ENCODE data around the gene RAX2.

Gene RAX2

DNA sequence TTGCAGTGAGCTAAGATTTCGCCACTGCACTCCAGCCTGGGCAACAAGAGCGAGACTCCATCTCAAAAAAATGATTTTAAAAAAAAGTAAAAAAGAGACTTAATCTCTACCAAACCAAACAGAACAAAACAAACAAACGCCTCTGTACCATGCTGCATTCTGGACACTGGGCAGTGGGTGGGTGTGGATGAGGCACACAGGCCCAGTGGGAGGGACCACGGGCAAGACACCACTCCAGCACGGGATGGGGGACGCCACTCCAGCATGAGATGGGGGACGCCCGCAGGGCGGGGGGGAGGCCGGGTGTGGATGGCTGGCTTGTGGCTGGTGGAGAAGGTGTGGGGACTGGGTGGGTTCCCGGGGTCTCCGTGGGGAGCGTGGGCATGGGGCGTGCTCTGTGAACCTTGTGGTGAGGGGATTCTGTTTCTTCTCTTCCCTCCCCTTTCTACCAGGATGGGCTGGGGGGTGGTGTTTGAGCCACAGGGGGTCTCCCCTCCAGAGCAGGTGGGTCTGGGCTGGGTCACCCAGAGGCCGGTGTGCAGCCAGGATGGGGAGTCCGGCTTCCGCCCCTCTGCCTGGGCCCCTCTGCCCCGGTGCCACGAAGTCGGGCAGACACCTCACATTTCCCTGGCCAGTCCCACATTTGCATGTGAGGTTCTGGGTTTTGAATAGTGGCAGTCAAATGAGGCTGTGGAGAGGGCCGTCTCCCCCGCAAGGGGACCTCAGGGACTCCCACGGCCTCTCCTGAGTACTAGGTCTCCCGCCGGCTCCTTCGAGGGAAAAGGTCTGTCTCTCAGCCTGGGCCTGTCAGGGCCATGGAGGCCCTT lies 38.1 kb upstream of the RAX2 start:
- H3K27ac ChIP-seq (ENCODE audit: low read length, poor library complexity, severe bottlenecking): no peak overlapping the region
- no peak overlapping the region for H4K91ac ChIP-seq (ENCODE audit: low read length)
- 84% methylated on average over 16 of the region's 26 CpGs for WGBS
- H2BK5ac ChIP-seq (ENCODE audit: low read depth, low read length, poor library complexity, severe bottlenecking): no peak overlapping the region
- H2BK12ac ChIP-seq (ENCODE audit: low read length in 2 of 2): no peak overlapping the region
- no peak for DNase-seq
- H2AK5ac ChIP-seq (ENCODE audit: low read length, severe bottlenecking): no peak overlapping the region
- no peaks in the 10 kb centered on the region for H3K79me1 ChIP-seq (replicated peaks; ENCODE audit: low read length, poor library complexity, severe bottlenecking)
- no peaks in the 10 kb centered on the region for H3K9me3 ChIP-seq (ENCODE audit: control insufficient read depth, low read length)
- no peak overlapping the region for H3K18ac ChIP-seq (ENCODE audit: low read depth in 1 of 2, low read length in 2 of 2)
- H3K27me3 ChIP-seq (ENCODE audit: control insufficient read depth in 1 of 2, insufficient read depth in 1 of 2, low read length in 2 of 2): peaks cover 0 to 27% of the 10 kb centered on the region in 2 experiments
- H4K8ac ChIP-seq (ENCODE audit: low read length): no peak overlapping the region
- no peak overlapping the region for H3K14ac ChIP-seq (ENCODE audit: low read length in 2 of 2)
- H3K4me1 ChIP-seq (ENCODE audit: control insufficient read depth, insufficient read depth, low read depth, low read length): peaks cover 4% of the 10 kb centered on the region
- H2AFZ ChIP-seq (ENCODE audit: low read depth, low read length): no peak overlapping the region
- H3K4ac ChIP-seq (ENCODE audit: low read depth in 1 of 2, low read length in 2 of 2): no peak overlapping the region
- no peak overlapping the region for H3K4me2 ChIP-seq (ENCODE audit: low read length, poor library complexity, severe bottlenecking)
- no peak overlapping the region for H2BK15ac ChIP-seq (ENCODE audit: low read depth, poor library complexity, severe bottlenecking)
- peaks cover 0 to 4% of the 10 kb centered on the region in 2 experiments for H3K36me3 ChIP-seq (ENCODE audit: control insufficient read depth in 1 of 2, insufficient read depth in 2 of 2, low read depth in 1 of 2, low read length in 2 of 2)
- H3K4me3 ChIP-seq (ENCODE audit: insufficient read depth in 1 of 2, low read depth in 1 of 2, low read length in 2 of 2): no peak overlapping the region
- no peak overlapping the region for H3K23ac ChIP-seq (ENCODE audit: low read length in 2 of 2)
- no peak overlapping the region for H3K9ac ChIP-seq (ENCODE audit: low read length)
- H2BK120ac ChIP-seq (ENCODE audit: low read depth, low read length): no peak overlapping the region

DNA sequence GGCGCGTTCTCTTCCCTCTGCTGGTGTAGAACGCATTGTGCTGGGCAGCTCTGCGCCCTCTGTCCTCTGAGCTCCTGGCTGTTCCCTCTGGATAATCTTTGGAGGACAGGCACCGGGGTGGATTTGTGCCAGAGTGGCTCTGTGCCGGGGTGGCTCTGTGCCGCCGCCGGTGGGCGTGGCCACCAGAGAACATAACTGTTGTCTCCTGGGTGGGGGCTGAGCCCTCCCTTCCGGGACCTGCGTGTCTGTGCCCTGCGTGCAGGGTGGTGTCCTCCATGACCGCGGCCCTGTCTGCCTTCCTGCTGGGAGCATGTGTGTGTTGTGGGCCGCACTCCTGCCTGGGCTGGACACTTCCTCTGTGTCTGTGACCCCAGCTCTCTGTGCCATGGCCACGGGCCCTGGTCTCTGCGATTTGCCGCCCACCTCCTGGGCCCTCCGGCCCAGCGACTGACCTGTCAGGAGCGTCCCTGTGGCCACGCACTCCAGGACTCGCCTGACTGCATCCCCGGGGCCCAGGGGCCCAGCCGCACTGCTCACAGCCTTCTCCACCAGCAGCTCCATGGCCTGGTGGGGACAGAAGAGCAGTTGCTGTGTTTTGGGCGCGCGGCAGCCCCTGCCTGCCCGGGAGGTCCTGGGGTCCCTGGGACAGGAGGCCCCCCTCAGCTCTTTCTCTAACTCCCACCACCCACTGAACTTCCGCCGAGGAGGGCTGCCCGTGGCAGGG lies 36.6 kb upstream of the RAX2 start:
- no peak overlapping the region for H2BK120ac ChIP-seq (ENCODE audit: low read depth, low read length)
- H2BK12ac ChIP-seq (ENCODE audit: low read length in 2 of 2): no peak overlapping the region
- H4K91ac ChIP-seq (ENCODE audit: low read length): no peak overlapping the region
- peaks cover 4% of the 10 kb centered on the region for H3K4me1 ChIP-seq (ENCODE audit: control insufficient read depth, insufficient read depth, low read depth, low read length)
- H2AFZ ChIP-seq (ENCODE audit: low read depth, low read length): no peak overlapping the region
- peaks cover 0 to 4% of the 10 kb centered on the region in 2 experiments for H3K36me3 ChIP-seq (ENCODE audit: control insufficient read depth in 1 of 2, insufficient read depth in 2 of 2, low read depth in 1 of 2, low read length in 2 of 2)
- H3K4me2 ChIP-seq (ENCODE audit: low read length, poor library complexity, severe bottlenecking): no peak overlapping the region
- H3K27me3 ChIP-seq (ENCODE audit: control insufficient read depth in 1 of 2, insufficient read depth in 1 of 2, low read length in 2 of 2): peaks cover 2 to 32% of the 10 kb centered on the region in 2 experiments
- H2BK5ac ChIP-seq (ENCODE audit: low read depth, low read length, poor library complexity, severe bottlenecking): no peak overlapping the region
- WGBS: 91% methylated on average over 33 of the region's 33 CpGs
- no peak overlapping the region for H2AK5ac ChIP-seq (ENCODE audit: low read length, severe bottlenecking)
- no peak overlapping the region for H3K14ac ChIP-seq (ENCODE audit: low read length in 2 of 2)
- no peak overlapping the region for H2BK15ac ChIP-seq (ENCODE audit: low read depth, poor library complexity, severe bottlenecking)
- H3K4me3 ChIP-seq (ENCODE audit: insufficient read depth in 1 of 2, low read depth in 1 of 2, low read length in 2 of 2): no peak overlapping the region
- no peak overlapping the region for H3K4ac ChIP-seq (ENCODE audit: low read depth in 1 of 2, low read length in 2 of 2)
- no peak overlapping the region for H3K18ac ChIP-seq (ENCODE audit: low read depth in 1 of 2, low read length in 2 of 2)
- H4K8ac ChIP-seq (ENCODE audit: low read length): no peak overlapping the region
- no peaks in the 10 kb centered on the region for H3K79me1 ChIP-seq (replicated peaks; ENCODE audit: low read length, poor library complexity, severe bottlenecking)
- H3K27ac ChIP-seq (ENCODE audit: low read length, poor library complexity, severe bottlenecking): no peak overlapping the region
- H3K9me3 ChIP-seq (ENCODE audit: control insufficient read depth, low read length): no peaks in the 10 kb centered on the region
- no peak for DNase-seq
- H3K9ac ChIP-seq (ENCODE audit: low read length): no peak overlapping the region
- no peak overlapping the region for H3K23ac ChIP-seq (ENCODE audit: low read length in 2 of 2)

DNA sequence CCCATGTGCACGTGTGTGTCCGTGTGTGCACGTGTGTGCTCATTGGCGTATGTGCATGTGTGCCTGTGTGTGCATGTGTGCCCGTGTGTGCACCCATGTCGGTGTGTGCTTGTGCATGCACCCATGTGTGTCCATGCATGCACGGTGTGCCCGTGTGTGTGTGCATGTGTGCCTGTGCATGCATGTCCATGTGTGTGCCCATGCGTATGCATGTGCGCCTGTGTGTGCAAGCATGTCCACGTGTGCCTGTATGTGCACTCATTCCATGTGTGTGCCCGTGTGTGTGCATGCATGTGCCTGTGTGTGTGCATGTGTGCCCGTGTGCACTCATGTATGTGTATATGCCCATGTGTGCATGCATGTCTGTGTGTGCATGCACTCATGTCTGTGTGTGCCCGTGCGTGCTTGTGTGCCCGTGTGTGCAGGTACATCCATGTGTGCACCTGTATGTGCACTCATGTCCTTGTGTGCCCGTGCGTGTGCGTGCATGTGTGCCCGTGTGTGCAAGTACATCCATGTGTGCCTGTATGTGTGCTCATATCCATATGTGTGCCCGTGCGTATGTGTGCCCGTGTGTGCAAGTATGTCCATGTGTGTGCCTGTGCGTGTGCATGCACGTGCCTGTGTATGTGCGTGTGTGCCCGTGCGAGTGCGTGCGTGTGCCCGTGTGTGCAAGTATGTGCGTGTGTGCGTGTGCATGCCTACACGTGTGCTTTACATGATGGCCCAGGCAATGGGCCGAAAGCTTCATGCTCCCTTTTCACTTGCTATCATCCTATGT lies 35.7 kb upstream of the RAX2 start:
- Histone ChIP-seq H2BK12ac (ENCODE audit: low read length in 2 of 2) (no peak overlapping the region), H3K36me3 (ENCODE audit: control insufficient read depth in 1 of 2, insufficient read depth in 2 of 2, low read depth in 1 of 2, low read length in 2 of 2) (peaks cover 0 to 4% of the 10 kb centered on the region in 2 experiments)

DNA sequence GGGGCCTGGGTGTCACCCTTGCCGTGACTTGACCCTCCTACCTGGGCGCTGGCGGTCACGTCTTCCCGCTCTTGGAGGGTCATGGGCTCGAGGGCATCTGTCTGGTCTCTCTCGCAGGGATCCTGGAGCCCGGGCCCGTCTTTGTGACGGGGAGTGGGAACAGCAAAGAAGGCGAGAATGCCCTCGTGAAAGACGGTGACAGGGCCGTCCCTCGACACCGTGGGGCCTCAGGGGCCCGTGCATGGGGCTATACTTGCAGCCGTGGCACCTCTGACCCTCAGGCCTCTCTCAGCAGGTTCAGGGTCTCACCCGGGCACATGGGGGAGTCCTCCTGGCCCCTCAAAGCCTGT lies 35.1 kb upstream of the RAX2 start:
- Histone ChIP-seq H3K4me3 (ENCODE audit: insufficient read depth in 1 of 2, low read depth in 1 of 2, low read length in 2 of 2) (no peak overlapping the region), H3K18ac (ENCODE audit: low read depth in 1 of 2, low read length in 2 of 2) (no peak overlapping the region), H2BK12ac (ENCODE audit: low read length in 2 of 2) (no peak overlapping the region), H3K27ac (ENCODE audit: low read length, poor library complexity, severe bottlenecking) (no peak overlapping the region), H2BK120ac (ENCODE audit: low read depth, low read length) (no peak overlapping the region), H3K27me3 (ENCODE audit: control insufficient read depth in 1 of 2, insufficient read depth in 1 of 2, low read length in 2 of 2) (peaks cover 16 to 38% of the 10 kb centered on the region in 2 experiments), H2BK15ac (ENCODE audit: low read depth, poor library complexity, severe bottlenecking) (no peak overlapping the region), H3K9ac (ENCODE audit: low read length) (no peak overlapping the region), H2BK5ac (ENCODE audit: low read depth, low read length, poor library complexity, severe bottlenecking) (no peak overlapping the region), H3K4me2 (ENCODE audit: low read length, poor library complexity, severe bottlenecking) (no peak overlapping the region), H2AK5ac (ENCODE audit: low read length, severe bottlenecking) (no peak overlapping the region), H4K91ac (ENCODE audit: low read length) (no peak overlapping the region), H3K79me1 (replicated peaks; ENCODE audit: low read length, poor library complexity, severe bottlenecking) (no peaks in the 10 kb centered on the region), H3K36me3 (ENCODE audit: control insufficient read depth in 1 of 2, insufficient read depth in 2 of 2, low read depth in 1 of 2, low read length in 2 of 2) (peaks cover 0 to 4% of the 10 kb centered on the region in 2 experiments), H2AFZ (ENCODE audit: low read depth, low read length) (no peak overlapping the region), H3K14ac (ENCODE audit: low read length in 2 of 2) (no peak overlapping the region), H3K9me3 (ENCODE audit: control insufficient read depth, low read length) (no peaks in the 10 kb centered on the region), H4K8ac (ENCODE audit: low read length) (no peak overlapping the region), H3K23ac (ENCODE audit: low read length in 2 of 2) (no peak overlapping the region), H3K4me1 (ENCODE audit: control insufficient read depth, insufficient read depth, low read depth, low read length) (peaks cover 4% of the 10 kb centered on the region), H3K4ac (ENCODE audit: low read depth in 1 of 2, low read length in 2 of 2) (no peak overlapping the region)
- WGBS: 88% methylated on average over 19 of the region's 19 CpGs
- no peak for DNase-seq

More for the DNA sequence above, 35.7 kb upstream of the RAX2 start:
- no peak overlapping the region for H2BK5ac ChIP-seq (ENCODE audit: low read depth, low read length, poor library complexity, severe bottlenecking)
- H2BK120ac ChIP-seq (ENCODE audit: low read depth, low read length): no peak overlapping the region
- peak overlapping the region; percentile 40 for H4K91ac ChIP-seq (ENCODE audit: low read length)
- no peak overlapping the region for H3K4ac ChIP-seq (ENCODE audit: low read depth in 1 of 2, low read length in 2 of 2)
- no peak for DNase-seq
- H2AK5ac ChIP-seq (ENCODE audit: low read length, severe bottlenecking): no peak overlapping the region
- no peak overlapping the region for H2AFZ ChIP-seq (ENCODE audit: low read depth, low read length)
- no peaks in the 10 kb centered on the region for H3K9me3 ChIP-seq (ENCODE audit: control insufficient read depth, low read length)
- 94% methylated on average over 35 of the region's 35 CpGs for WGBS
- H4K8ac ChIP-seq (ENCODE audit: low read length): no peak overlapping the region
- H3K14ac ChIP-seq (ENCODE audit: low read length in 2 of 2): peak overlapping the region in 1 of 2 experiments; percentile 50
- no peak overlapping the region for H3K27ac ChIP-seq (ENCODE audit: low read length, poor library complexity, severe bottlenecking)
- peaks cover 10 to 34% of the 10 kb centered on the region in 2 experiments for H3K27me3 ChIP-seq (ENCODE audit: control insufficient read depth in 1 of 2, insufficient read depth in 1 of 2, low read length in 2 of 2)
- H3K4me1 ChIP-seq (ENCODE audit: control insufficient read depth, insufficient read depth, low read depth, low read length): peaks cover 4% of the 10 kb centered on the region
- H3K79me1 ChIP-seq (replicated peaks; ENCODE audit: low read length, poor library complexity, severe bottlenecking): no peaks in the 10 kb centered on the region
- no peak overlapping the region for H3K9ac ChIP-seq (ENCODE audit: low read length)
- no peak overlapping the region for H3K4me2 ChIP-seq (ENCODE audit: low read length, poor library complexity, severe bottlenecking)
- H3K4me3 ChIP-seq (ENCODE audit: insufficient read depth in 1 of 2, low read depth in 1 of 2, low read length in 2 of 2): no peak overlapping the region
- no peak overlapping the region for H2BK15ac ChIP-seq (ENCODE audit: low read depth, poor library complexity, severe bottlenecking)
- no peak overlapping the region for H3K23ac ChIP-seq (ENCODE audit: low read length in 2 of 2)
- H3K18ac ChIP-seq (ENCODE audit: low read depth in 1 of 2, low read length in 2 of 2): no peak overlapping the region

Data from mesenchymal stem cell (in vitro differentiated cells and primary cell).